OCI-LY7 (cell line): ENCODE results near the gene CRYZL1. TPM values are rescaled to one million over a fixed set of nuclear protein-coding genes. Genes with fewer than 3 reads are reported as not detected.

Experiments
- BruUV-seq: library from RNA; stranded (reverse); fragments of 400-500 nt; replicated peaks from 2 replicates; lab custom pipeline; 2021; lab: Mats Ljungman, UMichigan
- CTCF ChIA-PET: fragments of 300-600 bp; sonication (Branson Sonifier 250); formaldehyde crosslinking; loops from one replicate; lab custom pipeline; 2022; ENCODE audit warnings: antibody characterized with exemption; ENCODE audit not compliant: unreplicated experiment; lab: Charles Lee
- POLR2A ChIA-PET: fragments of 300-600 bp; sonication (Branson Sonifier 250); formaldehyde crosslinking; loops from one replicate; lab custom pipeline; 2022; ENCODE audit warnings: antibody characterized with exemption; lab: Charles Lee
- DNase-seq: peaks from one replicate; pipeline ENCODE4 v3.0.0-alpha.2; 2015; ENCODE audit warnings: low spot score
- H2AFZ ChIP-seq: fragments of 200-600 bp; sonication (generic), shearing (Covaris generic); 2 replicates; pipeline ENCODE4 v1.6.1; 2014; ENCODE audit warnings: mild to moderate bottlenecking, antibody characterized with exemption, low read length, moderate library complexity
- H3K27ac ChIP-seq: fragments of 200-600 bp; sonication (generic); 2 replicates; pipeline ENCODE4 v1.5.1; 2014; ENCODE audit warnings: mixed run types, low read depth, mild to moderate bottlenecking, moderate library complexity, low read length, inconsistent platforms; ENCODE audit not compliant: poor library complexity, severe bottlenecking
- H3K36me3 ChIP-seq: fragments of 200-600 bp; sonication (generic); 2 replicates; pipeline ENCODE4 v1.6.1; 2014; ENCODE audit warnings: mild to moderate bottlenecking, antibody characterized with exemption, low read length, moderate library complexity, mixed read lengths; ENCODE audit not compliant: insufficient read depth
- H3K4me1 ChIP-seq: fragments of 200-600 bp; sonication (generic); 2 replicates; pipeline ENCODE4 v1.5.1; 2014; ENCODE audit warnings: mild to moderate bottlenecking, low read length; ENCODE audit not compliant: insufficient read depth, poor library complexity, severe bottlenecking
- H3K4me2 ChIP-seq: fragments of 200-600 bp; sonication (generic); 2 replicates; pipeline ENCODE4 v1.6.1; 2014; ENCODE audit warnings: mild to moderate bottlenecking, low read length
- H3K4me3 ChIP-seq: fragments of 200-600 bp; sonication (generic); 2 replicates; pipeline ENCODE4 v1.5.1; 2014; ENCODE audit warnings: mild to moderate bottlenecking, low read depth, low read length; ENCODE audit not compliant: poor library complexity, severe bottlenecking
- H3K79me2 ChIP-seq: fragments of 200-600 bp; sonication (generic); 2 replicates; pipeline ENCODE4 v1.6.1; 2016; ENCODE audit warnings: low read depth, mild to moderate bottlenecking, low read length, moderate library complexity, mixed read lengths; ENCODE audit not compliant: insufficient read depth
- H3K9me2 ChIP-seq: fragments of 200-600 bp; sonication (generic); 2 replicates; pipeline ENCODE4 v1.6.1; 2016; ENCODE audit warnings: mild to moderate bottlenecking, low read length, mixed read lengths; ENCODE audit not compliant: insufficient read depth
- H3K9me3 ChIP-seq: fragments of 200-600 bp; sonication (generic); 2 replicates; pipeline ENCODE4 v1.6.1; 2014; ENCODE audit warnings: mild to moderate bottlenecking, mixed run types, low read length, mixed read lengths
- H4K20me1 ChIP-seq: fragments of 200-600 bp; sonication (generic); 2 replicates; pipeline ENCODE4 v1.6.1; 2014; ENCODE audit warnings: mild to moderate bottlenecking, antibody characterized with exemption, low read length, moderate library complexity, mixed read lengths; ENCODE audit not compliant: insufficient read depth
- EZH2phosphoT487 ChIP-seq: fragments of 200-600 bp; sonication (generic); IDR thresholded peaks from 2 replicates; pipeline ENCODE4 v1.6.1; 2018; ENCODE audit warnings: low read depth, borderline replicate concordance, mild to moderate bottlenecking, mixed run types, antibody characterized with exemption, low read length, moderate library complexity, mixed read lengths
- intact Hi-C: fragments of 100-400 bp; cut with micrococcal nuclease; formaldehyde crosslinking; loops from one replicate; pipeline ENCODE4 v1.10.0; 2022; ENCODE audit not compliant: unreplicated experiment
- total RNA-seq, 2 experiments: library from RNA; depleted of rRNA in 1 of 2; stranded (reverse); fragments of >200 nt in 1 of 2; shearing (Covaris generic) in 1 of 2; gene quantifications; 2 replicates each; pipeline ENCODE4 v1.2.3, GENCODE V29; 2014 to 2022
- TF ChIP-seq, protein P1 (sequence below): fragments of 200-600 bp; sonication (generic); conservative IDR thresholded peaks from 2 replicates; pipeline ENCODE4 v1.5.1; 2014; ENCODE audit warnings: mild to moderate bottlenecking, antibody characterized with exemption, low read length, moderate library complexity, mixed read lengths

The CRYZL1 gene
- total RNA-seq, 2 experiments from 2014 or later: 26.4 to 37.9 TPM

GRCh38 chr21:33651965-33652680 is 10.6 kb upstream of the CRYZL1 start:
- Histone ChIP-seq H2AFZ (no peak overlapping the region), H3K4me3 (no peak overlapping the region), H4K20me1 (no peaks in the 10 kb centered on the region), H3K36me3 (no peaks in the 10 kb centered on the region), H3K9me3 (no peaks in the 10 kb centered on the region), H3K4me2 (no peak overlapping the region), H3K27ac (no peak overlapping the region), H3K4me1 (no peaks in the 10 kb centered on the region), H3K9me2 (no peaks in the 10 kb centered on the region), H3K79me2 (no peaks in the 10 kb centered on the region)
- no peak for TF ChIP-seq EZH2phosphoT487
- TF ChIP-seq, protein P1, sequence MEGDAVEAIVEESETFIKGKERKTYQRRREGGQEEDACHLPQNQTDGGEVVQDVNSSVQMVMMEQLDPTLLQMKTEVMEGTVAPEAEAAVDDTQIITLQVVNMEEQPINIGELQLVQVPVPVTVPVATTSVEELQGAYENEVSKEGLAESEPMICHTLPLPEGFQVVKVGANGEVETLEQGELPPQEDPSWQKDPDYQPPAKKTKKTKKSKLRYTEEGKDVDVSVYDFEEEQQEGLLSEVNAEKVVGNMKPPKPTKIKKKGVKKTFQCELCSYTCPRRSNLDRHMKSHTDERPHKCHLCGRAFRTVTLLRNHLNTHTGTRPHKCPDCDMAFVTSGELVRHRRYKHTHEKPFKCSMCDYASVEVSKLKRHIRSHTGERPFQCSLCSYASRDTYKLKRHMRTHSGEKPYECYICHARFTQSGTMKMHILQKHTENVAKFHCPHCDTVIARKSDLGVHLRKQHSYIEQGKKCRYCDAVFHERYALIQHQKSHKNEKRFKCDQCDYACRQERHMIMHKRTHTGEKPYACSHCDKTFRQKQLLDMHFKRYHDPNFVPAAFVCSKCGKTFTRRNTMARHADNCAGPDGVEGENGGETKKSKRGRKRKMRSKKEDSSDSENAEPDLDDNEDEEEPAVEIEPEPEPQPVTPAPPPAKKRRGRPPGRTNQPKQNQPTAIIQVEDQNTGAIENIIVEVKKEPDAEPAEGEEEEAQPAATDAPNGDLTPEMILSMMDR: no peak
- no TSS peak for BruUV-seq
- intact Hi-C loops: no loop called here
- POLR2A ChIA-PET: no interaction called here
- CTCF ChIA-PET: no interaction called here
- no peak for DNase-seq

GRCh38 chr21:33650929-33651509 is 9.5 kb upstream of the CRYZL1 start:
- TF ChIP-seq, protein P1: no peak
- TF ChIP-seq EZH2phosphoT487: no peak
- CTCF ChIA-PET: no interaction called here
- H3K36me3 ChIP-seq: no peaks in the 10 kb centered on the region
- no peaks in the 10 kb centered on the region for H4K20me1 ChIP-seq
- intact Hi-C loops: no loop called here
- no peak for DNase-seq
- no peaks in the 10 kb centered on the region for H3K9me2 ChIP-seq
- POLR2A ChIA-PET: interaction anchor here (0.5 to 0.6 kb wide), 2 partner anchors 139 to 401 kb away, joined by 3 read pairs; no protein-coding TSS in a partner anchor
- no peaks in the 10 kb centered on the region for H3K4me1 ChIP-seq
- no TSS peak for BruUV-seq
- H3K9me3 ChIP-seq: no peaks in the 10 kb centered on the region
- H3K79me2 ChIP-seq: no peaks in the 10 kb centered on the region
- H3K27ac ChIP-seq: no peak overlapping the region
- H3K4me3 ChIP-seq: no peak overlapping the region
- H3K4me2 ChIP-seq: no peak overlapping the region
- no peak overlapping the region for H2AFZ ChIP-seq

DNA sequence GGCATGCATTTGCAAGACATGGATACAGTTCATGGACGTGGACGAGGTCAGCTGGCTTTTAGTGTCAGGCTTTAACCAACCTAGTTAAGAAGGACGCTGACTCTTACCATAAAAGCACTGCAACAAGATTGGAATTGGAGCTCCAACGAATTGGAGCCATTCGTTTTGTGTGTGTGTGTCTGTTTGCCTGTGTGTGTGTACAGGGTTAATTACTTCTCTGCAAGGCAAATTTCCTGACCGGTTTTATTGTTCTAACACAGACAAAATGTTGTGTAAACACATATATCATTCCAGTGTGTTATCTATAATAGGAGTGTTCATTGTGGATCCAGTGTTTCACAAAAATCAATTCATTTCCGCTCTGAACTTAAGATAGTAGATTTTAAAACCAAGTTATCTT is 8.7 kb upstream of the CRYZL1 start:
- H3K79me2 ChIP-seq: no peaks in the 10 kb centered on the region
- POLR2A ChIA-PET: no interaction called here
- BruUV-seq: no TSS peak

More for the DNA sequence above, 8.7 kb upstream of the CRYZL1 start:
- no peak overlapping the region for H3K4me3 ChIP-seq
- no peak for DNase-seq
- CTCF ChIA-PET: no interaction called here
- H4K20me1 ChIP-seq: no peaks in the 10 kb centered on the region
- TF ChIP-seq EZH2phosphoT487: no peak
- TF ChIP-seq, protein P1: no peak
- no peaks in the 10 kb centered on the region for H3K36me3 ChIP-seq
- no peaks in the 10 kb centered on the region for H3K4me1 ChIP-seq
- no peak overlapping the region for H3K4me2 ChIP-seq
- no peak overlapping the region for H3K27ac ChIP-seq
- H3K9me3 ChIP-seq: no peaks in the 10 kb centered on the region
- H3K9me2 ChIP-seq: no peaks in the 10 kb centered on the region
- intact Hi-C loops: no loop called here
- no peak overlapping the region for H2AFZ ChIP-seq
